HAP-1 (cell line): ENCODE measurements around the gene IST1.
A peak's percentile ranks its signal among the peaks of the same experiment; 100 is the strongest.
"Not testable (repeated sequence)": the region's sequence is repeated elsewhere in the genome, so short reads cannot be mapped to it uniquely, and the experiment has no call there.

ENCODE experiments used
- DNase-seq, 2 experiments: peaks; one replicate each; pipeline ENCODE4 v3.0.0-alpha.2; 2016 to 2020; ENCODE audit warnings: low spot score in 2 of 2
- H3K27me3 ChIP-seq: fragments of 250-450 bp; sonication (Bioruptor Pico); 2 replicates; pipeline ENCODE4 v1.5.1; 2020; ENCODE audit warnings: low read depth, mild to moderate bottlenecking, moderate library complexity
- H3K36me3 ChIP-seq: fragments of 250-450 bp; sonication (Bioruptor Pico); replicated peaks from 2 replicates; pipeline ENCODE4 v1.5.1; 2020; ENCODE audit warnings: mild to moderate bottlenecking
- H3K4me1 ChIP-seq: fragments of 250-450 bp; sonication (Bioruptor Pico); 2 replicates; pipeline ENCODE4 v1.5.1; 2020; ENCODE audit warnings: mild to moderate bottlenecking
- H3K4me3 ChIP-seq: fragments of 250-450 bp; sonication (Bioruptor Pico); 2 replicates; pipeline ENCODE4 v1.5.1; 2020; ENCODE audit warnings: mild to moderate bottlenecking, moderate library complexity
- H3K9me3 ChIP-seq: fragments of 250-450 bp; sonication (Bioruptor Pico); 2 replicates; pipeline ENCODE4 v1.5.1; 2020; ENCODE audit warnings: mild to moderate bottlenecking, moderate library complexity
- in situ Hi-C: fragments of 300-500 bp; cut with MboI; formaldehyde crosslinking; loops from 3 replicates; pipeline ENCODE4 v1.14.3; 2020; ENCODE audit warnings: low sequenced_read_pairs, inconsistent platforms, mixed read lengths

IST1 gene

DNA sequence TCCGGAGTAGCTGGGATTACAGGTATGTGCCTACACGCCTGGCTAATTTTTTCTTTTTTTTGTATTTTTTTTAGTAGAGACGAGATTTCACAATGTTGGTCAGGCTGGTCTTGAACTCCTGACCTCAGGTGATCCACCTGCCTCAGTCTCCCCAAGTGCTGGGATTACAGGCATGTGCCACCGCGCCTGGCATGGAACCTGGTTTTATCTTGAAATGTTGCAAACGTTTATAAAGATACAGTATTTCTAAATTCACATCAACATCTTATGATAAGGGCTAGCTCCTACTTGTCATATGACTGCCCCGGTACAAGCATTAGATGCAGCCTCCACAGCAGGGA, 1.5 kb upstream of the IST1 start:
- Histone ChIP-seq H3K4me3 (peak overlapping the region; percentile 76), H3K4me1 (peaks cover 8% of the 10 kb centered on the region), H3K9me3 (no peaks in the 10 kb centered on the region), H3K27me3 (no peaks in the 10 kb centered on the region), H3K36me3 (peaks cover 10% of the 10 kb centered on the region)
- in situ Hi-C loops = loop anchor here (5.0 kb wide), 1 partner anchor 87 kb away; the partner anchor contains the start of gene AP1G1
- DNase-seq = no peak

DNA sequence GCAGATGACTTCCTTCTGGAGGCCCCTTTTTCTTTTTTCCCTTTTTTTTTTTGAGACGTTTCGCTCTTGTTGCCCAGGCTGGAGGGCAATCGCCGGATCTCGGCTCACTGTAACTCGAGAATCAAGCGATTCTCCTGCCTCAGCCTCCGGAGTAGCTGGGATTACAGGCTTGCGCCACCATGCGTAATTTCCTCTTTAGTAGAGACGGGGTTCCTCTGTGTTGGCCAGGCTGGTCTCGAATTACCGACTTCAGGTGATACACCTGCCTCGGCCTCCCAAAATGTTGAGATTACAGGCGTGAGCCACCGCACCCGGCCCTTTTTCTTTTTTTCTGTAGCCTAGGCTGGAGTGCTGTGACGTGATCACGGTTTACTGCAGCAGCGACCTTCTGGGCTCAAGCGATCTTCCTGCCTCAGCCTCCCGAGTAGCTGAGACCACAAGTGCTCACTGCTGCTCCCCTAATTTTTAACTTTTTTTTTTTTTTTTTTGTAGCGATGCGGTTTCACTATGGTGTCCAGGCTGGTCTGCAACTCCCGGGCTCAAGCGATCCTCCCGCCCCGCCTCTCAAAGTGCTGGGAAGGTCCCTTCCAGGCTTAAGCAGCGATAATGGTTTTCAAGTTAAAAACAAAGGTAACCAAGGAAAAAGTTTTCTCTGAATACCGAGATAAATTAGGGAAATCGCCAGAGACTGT, 956 bp upstream of the IST1 start:
- in situ Hi-C loops = loop anchor here (5.0 kb wide), 1 partner anchor 87 kb away; the partner anchor contains the start of gene AP1G1
- Histone ChIP-seq H3K27me3 (no peaks in the 10 kb centered on the region), H3K36me3 (peaks cover 10% of the 10 kb centered on the region), H3K4me3 (peak overlapping the region; percentile 76), H3K9me3 (no peaks in the 10 kb centered on the region), H3K4me1 (peaks cover 8% of the 10 kb centered on the region)
- DNase-seq = peak in 1 of 2 experiments; percentile 61

DNA sequence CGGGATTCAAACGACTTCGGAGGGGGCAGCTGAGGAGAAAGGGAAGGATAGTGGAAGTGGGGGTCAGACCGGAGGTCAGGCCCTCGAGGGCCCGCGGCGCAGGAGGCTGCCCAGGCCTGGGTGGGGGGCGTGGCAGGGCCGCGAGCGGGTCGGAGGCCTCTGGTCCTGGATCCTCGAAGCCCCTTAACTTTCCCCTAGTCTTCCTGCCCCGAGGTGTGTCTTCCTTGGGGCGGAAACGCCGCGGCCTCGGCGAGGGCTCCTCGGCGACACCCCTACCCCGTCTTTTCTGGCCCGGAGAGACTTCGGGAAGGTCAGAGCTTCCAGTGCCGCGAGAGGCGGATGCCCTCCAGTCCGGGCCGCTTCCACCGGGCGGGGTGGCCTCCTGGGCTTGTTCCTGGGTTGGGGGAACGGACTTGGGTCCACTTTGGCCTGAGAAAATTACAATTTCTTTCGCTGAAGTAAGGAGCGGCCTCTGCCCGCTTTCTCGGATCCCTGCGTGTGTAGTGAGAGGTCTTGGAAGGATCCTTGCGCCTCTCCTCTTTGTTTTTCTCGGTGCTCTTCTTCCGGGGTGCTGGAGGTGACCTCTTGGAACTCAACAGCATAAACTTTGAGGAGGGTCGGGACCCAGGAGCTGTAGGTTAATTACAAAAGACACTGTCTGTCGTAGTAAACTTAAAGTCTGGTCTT, 491 bp downstream of the IST1 start:
- DNase-seq = peak; percentile 20 to 21
- Histone ChIP-seq H3K27me3 (no peaks in the 10 kb centered on the region), H3K4me1 (peaks cover 8% of the 10 kb centered on the region), H3K4me3 (peak overlapping the region; percentile 76), H3K36me3 (peaks cover 10% of the 10 kb centered on the region), H3K9me3 (no peaks in the 10 kb centered on the region)
- in situ Hi-C loops = no loop called here

DNA sequence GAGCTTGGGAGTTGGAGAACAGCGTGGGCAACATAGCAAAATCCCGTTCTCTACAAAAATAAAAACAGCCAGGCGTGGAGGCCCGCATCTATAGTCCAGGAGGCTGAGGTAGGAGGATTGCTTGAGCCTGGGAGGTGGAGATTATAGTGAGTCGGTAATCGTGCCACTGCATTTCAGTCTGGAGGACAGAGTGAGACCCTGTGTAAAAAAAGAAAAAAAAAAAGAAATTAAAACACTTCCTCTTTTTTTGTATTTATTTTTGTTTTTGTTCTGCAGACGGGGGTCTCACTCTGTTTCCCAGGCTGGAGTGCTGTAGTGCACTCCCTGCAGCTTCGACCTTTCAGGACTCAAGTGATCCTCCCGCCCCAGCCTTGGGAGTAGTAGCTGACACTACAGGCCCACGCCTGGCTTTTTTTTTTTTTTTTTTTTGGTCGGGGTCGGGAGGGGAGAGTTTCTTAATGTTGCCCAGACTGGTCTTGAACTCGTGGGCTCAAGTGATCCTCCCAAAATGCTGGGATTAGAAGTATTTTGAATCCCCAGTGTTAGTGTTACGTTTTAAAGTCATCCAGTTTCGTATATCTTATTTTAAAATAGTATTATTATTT, 1.5 kb downstream of the IST1 start:
- in situ Hi-C loops = no loop called here
- Histone ChIP-seq H3K36me3 (peaks cover 10% of the 10 kb centered on the region), H3K4me3 (peak overlapping the region; percentile 76), H3K27me3 (no peaks in the 10 kb centered on the region), H3K9me3 (no peaks in the 10 kb centered on the region), H3K4me1 (peaks cover 7% of the 10 kb centered on the region)
- DNase-seq = no peak

- no peak overlapping the region for H3K4me3 ChIP-seq
- H3K36me3 ChIP-seq = peaks cover 20% of the 10 kb centered on the region
- no peak for DNase-seq
- no peaks in the 10 kb centered on the region for H3K27me3 ChIP-seq
- no peaks in the 10 kb centered on the region for H3K9me3 ChIP-seq
- in situ Hi-C loops = no loop called here
- peaks cover 8% of the 10 kb centered on the region for H3K4me1 ChIP-seq
Observed at GRCh38 chr16:71899171-71899570, 3.8 kb downstream of the IST1 start.

GRCh38 chr16:71902656-71903365, 7.5 kb downstream of the IST1 start:
- peaks cover 13% of the 10 kb centered on the region for H3K36me3 ChIP-seq
- H3K4me3 ChIP-seq = no peak overlapping the region
- H3K4me1 ChIP-seq = peaks cover 5% of the 10 kb centered on the region
- no peak for DNase-seq
- H3K9me3 ChIP-seq = no peaks in the 10 kb centered on the region
- in situ Hi-C loops = no loop called here
- H3K27me3 ChIP-seq = no peaks in the 10 kb centered on the region

GRCh38 chr16:71903608-71904007, 8.3 kb downstream of the IST1 start:
- in situ Hi-C loops = no loop called here
- no peaks in the 10 kb centered on the region for H3K9me3 ChIP-seq
- no peak overlapping the region for H3K4me3 ChIP-seq
- H3K27me3 ChIP-seq = no peaks in the 10 kb centered on the region
- peaks cover 5% of the 10 kb centered on the region for H3K4me1 ChIP-seq
- no peak for DNase-seq
- peaks cover 12% of the 10 kb centered on the region for H3K36me3 ChIP-seq

DNA sequence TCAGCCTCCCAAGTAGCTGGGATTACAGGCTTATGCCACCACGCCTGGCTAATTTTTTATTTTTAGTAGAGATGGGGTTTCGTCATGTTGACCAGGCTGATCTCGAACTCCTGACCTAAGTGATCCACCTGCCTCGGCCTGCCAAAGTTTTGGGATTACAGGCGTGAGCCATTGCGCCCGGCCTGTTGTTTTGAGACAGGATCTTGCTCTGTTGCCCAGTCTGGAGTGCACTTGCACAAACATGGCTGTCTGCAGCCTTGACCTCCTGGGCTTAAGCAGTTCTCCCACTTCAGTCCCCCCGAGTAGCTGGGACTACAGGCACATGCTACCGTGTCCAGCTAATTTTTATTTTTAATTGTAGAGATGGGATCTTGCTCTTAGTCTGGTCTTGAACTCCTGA, 8.9 kb downstream of the IST1 start:
- no peak overlapping the region for H3K4me3 ChIP-seq
- no peak for DNase-seq
- H3K36me3 ChIP-seq = peaks cover 14% of the 10 kb centered on the region
- peaks cover 5% of the 10 kb centered on the region for H3K4me1 ChIP-seq
- H3K27me3 ChIP-seq = no peaks in the 10 kb centered on the region
- in situ Hi-C loops = no loop called here
- H3K9me3 ChIP-seq = no peaks in the 10 kb centered on the region

- H3K4me3 ChIP-seq, H3K4me1 ChIP-seq, H3K27me3 ChIP-seq, in situ Hi-C loops, DNase-seq, H3K9me3 ChIP-seq: not testable (repeated sequence)
- peaks cover 14% of the 10 kb centered on the region for H3K36me3 ChIP-seq
Observed at GRCh38 chr16:71905765-71906164, 10.4 kb downstream of the IST1 start.

- Histone ChIP-seq H3K4me3 (no peak overlapping the region), H3K4me1 (peaks cover 6% of the 10 kb centered on the region), H3K9me3 (no peaks in the 10 kb centered on the region), H3K36me3 (peaks cover 33% of the 10 kb centered on the region), H3K27me3 (no peaks in the 10 kb centered on the region)
- in situ Hi-C loops = no loop called here
- DNase-seq = no peak
Observed at GRCh38 chr16:71911121-71911520, 15.8 kb downstream of the IST1 start.

DNA sequence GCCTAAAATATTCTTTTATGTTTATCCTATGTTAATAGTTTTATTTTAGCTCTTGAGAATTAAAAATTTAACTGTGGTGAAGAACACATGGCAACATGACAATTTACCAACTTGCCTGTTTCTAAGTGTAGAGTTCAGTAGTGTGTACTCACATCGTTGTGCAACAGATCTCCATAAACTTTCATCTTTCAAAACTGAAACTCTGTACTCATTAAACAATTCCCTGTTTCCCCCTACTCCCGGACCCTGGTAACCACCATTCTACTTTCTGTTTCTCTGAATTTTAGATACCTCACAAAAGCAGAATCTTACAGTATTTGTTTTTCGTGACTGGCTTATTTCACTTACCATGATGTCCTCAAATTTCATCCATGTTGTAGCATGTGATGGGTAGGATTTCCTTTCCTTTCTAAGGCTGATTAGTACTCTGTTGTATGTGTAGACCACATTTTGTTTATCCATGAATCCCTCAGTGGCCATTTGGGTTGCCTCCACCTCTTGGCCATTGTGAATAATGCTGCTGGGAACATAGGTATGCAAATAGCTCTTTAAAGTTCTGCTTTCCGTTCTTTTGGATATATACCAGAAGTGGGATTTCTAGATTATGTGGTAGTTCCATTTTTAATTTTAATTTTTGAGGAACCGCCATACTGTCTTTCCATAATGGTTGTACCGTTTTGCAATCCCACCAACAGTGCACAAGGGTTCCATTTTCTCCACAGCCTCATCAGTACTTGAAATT, 17.4 kb downstream of the IST1 start:
- no peak for DNase-seq
- H3K4me3 ChIP-seq = no peak overlapping the region
- H3K9me3 ChIP-seq = no peaks in the 10 kb centered on the region
- no peaks in the 10 kb centered on the region for H3K27me3 ChIP-seq
- in situ Hi-C loops = no loop called here
- peaks cover 6% of the 10 kb centered on the region for H3K4me1 ChIP-seq
- H3K36me3 ChIP-seq = peaks cover 49% of the 10 kb centered on the region

DNA sequence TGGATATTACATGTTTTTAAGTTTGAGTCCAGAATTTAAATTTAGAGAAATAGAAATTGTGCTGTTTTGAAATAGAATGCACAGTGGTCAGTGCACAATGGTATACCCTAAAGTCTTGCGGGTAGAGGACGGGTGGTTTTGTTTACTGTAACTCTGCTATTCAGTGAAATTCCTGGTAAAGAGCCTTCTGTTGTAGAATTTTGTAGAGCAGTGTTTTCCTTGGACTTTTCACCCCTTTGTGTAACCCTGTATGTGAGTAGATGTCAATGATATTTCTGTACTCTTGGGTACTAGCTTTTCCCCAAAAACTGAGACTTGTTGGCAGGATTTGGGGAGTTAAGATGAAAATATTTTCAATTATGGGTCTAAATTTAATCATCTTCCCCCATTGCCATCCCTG, 19.5 kb downstream of the IST1 start:
- Histone ChIP-seq H3K4me1 (peaks cover 6% of the 10 kb centered on the region), H3K9me3 (no peaks in the 10 kb centered on the region), H3K4me3 (no peak overlapping the region), H3K27me3 (no peaks in the 10 kb centered on the region), H3K36me3 (peaks cover 66% of the 10 kb centered on the region)
- DNase-seq = no peak
- in situ Hi-C loops = no loop called here

GRCh38 chr16:71915350-71915749, 20.0 kb downstream of the IST1 start:
- Histone ChIP-seq H3K36me3 (peaks cover 72% of the 10 kb centered on the region), H3K4me1 (peaks cover 6% of the 10 kb centered on the region), H3K27me3 (no peaks in the 10 kb centered on the region), H3K9me3 (no peaks in the 10 kb centered on the region), H3K4me3 (no peak overlapping the region)
- no peak for DNase-seq
- in situ Hi-C loops = no loop called here
